Measurements from ENCODE around the gene SLC4A8.

DNA sequence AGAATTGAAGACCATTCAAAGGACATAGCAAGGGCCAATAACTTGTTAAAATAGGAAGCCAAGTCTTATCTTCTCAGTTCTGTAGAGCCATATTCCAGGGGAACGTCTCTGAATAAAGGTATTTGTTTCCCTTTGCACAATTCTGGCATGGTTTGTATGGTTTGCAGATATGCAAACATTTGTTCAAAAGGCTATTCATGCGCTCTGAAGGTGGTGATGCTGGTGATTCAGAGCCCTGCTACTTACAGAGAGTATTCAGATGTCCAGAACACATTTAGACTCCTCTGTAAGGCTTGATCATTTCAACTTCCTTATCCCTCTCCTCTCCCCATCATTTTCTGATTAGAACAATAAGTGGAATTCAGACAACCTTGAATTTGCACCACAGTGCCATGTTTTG, 35.9 kb downstream of the SLC4A8 start:
- TF ChIP-seq SP1 (IDR thresholded peaks at IDR 0.05; ENCODE audit: low read depth), result no peak
- TF ChIP-seq, protein P1, sequence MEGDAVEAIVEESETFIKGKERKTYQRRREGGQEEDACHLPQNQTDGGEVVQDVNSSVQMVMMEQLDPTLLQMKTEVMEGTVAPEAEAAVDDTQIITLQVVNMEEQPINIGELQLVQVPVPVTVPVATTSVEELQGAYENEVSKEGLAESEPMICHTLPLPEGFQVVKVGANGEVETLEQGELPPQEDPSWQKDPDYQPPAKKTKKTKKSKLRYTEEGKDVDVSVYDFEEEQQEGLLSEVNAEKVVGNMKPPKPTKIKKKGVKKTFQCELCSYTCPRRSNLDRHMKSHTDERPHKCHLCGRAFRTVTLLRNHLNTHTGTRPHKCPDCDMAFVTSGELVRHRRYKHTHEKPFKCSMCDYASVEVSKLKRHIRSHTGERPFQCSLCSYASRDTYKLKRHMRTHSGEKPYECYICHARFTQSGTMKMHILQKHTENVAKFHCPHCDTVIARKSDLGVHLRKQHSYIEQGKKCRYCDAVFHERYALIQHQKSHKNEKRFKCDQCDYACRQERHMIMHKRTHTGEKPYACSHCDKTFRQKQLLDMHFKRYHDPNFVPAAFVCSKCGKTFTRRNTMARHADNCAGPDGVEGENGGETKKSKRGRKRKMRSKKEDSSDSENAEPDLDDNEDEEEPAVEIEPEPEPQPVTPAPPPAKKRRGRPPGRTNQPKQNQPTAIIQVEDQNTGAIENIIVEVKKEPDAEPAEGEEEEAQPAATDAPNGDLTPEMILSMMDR (IDR thresholded peaks at IDR 0.05 in 2 of 3, conservative IDR thresholded peaks at IDR 0.05 in 1 of 3; ENCODE audit: borderline replicate concordance in 1 of 3, insufficient read depth in 1 of 3, low read depth in 2 of 3, low read length in 2 of 3), result no peak
- TF ChIP-seq EZH2 (IDR thresholded peaks at IDR 0.05), result no peak
- TF ChIP-seq POLR2AphosphoS5 (IDR thresholded peaks at IDR 0.05; ENCODE audit: low read depth, low read length), result no peak
- TF ChIP-seq EZH2phosphoT487 (IDR thresholded peaks at IDR 0.05; ENCODE audit: borderline replicate concordance), result no peak
- TF ChIP-seq CBX3 (IDR thresholded peaks at IDR 0.05; ENCODE audit: low read depth), result no peak
- TF ChIP-seq, protein P2, sequence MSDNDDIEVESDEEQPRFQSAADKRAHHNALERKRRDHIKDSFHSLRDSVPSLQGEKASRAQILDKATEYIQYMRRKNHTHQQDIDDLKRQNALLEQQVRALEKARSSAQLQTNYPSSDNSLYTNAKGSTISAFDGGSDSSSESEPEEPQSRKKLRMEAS (IDR thresholded peaks at IDR 0.05), result no peak
- no peak for TF ChIP-seq POLR2A (IDR thresholded peaks at IDR 0.05; ENCODE audit: borderline replicate concordance, extremely low read depth, insufficient read depth, insufficient read length)
- no peak for TF ChIP-seq ZNF274 (IDR thresholded peaks at IDR 0.05; ENCODE audit: low read depth, low read length)

Measured in HCT116 (cell line).